Measurements from ENCODE around the gene FHOD3. TPM values are rescaled to one million over a fixed set of nuclear protein-coding genes. Genes with fewer than 3 reads are reported as not detected.

Gene FHOD3
- total RNA-seq, 2 donors from 2014 or later, result 2.8 to 3.1 TPM

- no peaks in the 10 kb centered on the region for H3K4me1 ChIP-seq (ENCODE audit: control insufficient read depth, insufficient read depth, low read length)
- Mint-ChIP-seq H3K4me1 (peaks cover 11% of the 10 kb centered on the region), H3K27me3 (ENCODE audit: insufficient read depth) (no peaks in the 10 kb centered on the region), H3K4me3 (no peak overlapping the region), H3K9me3 (no peaks in the 10 kb centered on the region), H3K36me3 (ENCODE audit: low read depth) (no peaks in the 10 kb centered on the region), H3K27ac (no peak overlapping the region)
- no peak overlapping the region for H3K4me3 ChIP-seq (ENCODE audit: low read length)
- 100% methylated on average over 1 to 2 of the region's 2 CpGs for WGBS, 2 experiments (ENCODE audit: insufficient coverage in 1 of 2, insufficient read length in 1 of 2)
- H3K9me3 ChIP-seq (ENCODE audit: control insufficient read depth, low read length), result no peaks in the 10 kb centered on the region
- TF ChIP-seq, protein P1, sequence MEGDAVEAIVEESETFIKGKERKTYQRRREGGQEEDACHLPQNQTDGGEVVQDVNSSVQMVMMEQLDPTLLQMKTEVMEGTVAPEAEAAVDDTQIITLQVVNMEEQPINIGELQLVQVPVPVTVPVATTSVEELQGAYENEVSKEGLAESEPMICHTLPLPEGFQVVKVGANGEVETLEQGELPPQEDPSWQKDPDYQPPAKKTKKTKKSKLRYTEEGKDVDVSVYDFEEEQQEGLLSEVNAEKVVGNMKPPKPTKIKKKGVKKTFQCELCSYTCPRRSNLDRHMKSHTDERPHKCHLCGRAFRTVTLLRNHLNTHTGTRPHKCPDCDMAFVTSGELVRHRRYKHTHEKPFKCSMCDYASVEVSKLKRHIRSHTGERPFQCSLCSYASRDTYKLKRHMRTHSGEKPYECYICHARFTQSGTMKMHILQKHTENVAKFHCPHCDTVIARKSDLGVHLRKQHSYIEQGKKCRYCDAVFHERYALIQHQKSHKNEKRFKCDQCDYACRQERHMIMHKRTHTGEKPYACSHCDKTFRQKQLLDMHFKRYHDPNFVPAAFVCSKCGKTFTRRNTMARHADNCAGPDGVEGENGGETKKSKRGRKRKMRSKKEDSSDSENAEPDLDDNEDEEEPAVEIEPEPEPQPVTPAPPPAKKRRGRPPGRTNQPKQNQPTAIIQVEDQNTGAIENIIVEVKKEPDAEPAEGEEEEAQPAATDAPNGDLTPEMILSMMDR (conservative IDR thresholded peaks at IDR 0.05), result no peak
- no peak for DNase-seq
- no peaks in the 10 kb centered on the region for H3K27me3 ChIP-seq (ENCODE audit: control insufficient read depth, insufficient read depth, low read length, poor library complexity, severe bottlenecking)
- no peak overlapping the region for H3K9ac ChIP-seq (ENCODE audit: extremely low read depth, low read length, poor library complexity, severe bottlenecking)
- no peak overlapping the region for H3K27ac ChIP-seq (ENCODE audit: low read depth, low read length)
- H3K36me3 ChIP-seq (ENCODE audit: control insufficient read depth, insufficient read depth, low read length), result no peaks in the 10 kb centered on the region
Observed at GRCh38 chr18:36427831-36428230, 130.3 kb downstream of the FHOD3 start.

- H3K27me3 ChIP-seq (ENCODE audit: control insufficient read depth, insufficient read depth, low read length, poor library complexity, severe bottlenecking), result no peaks in the 10 kb centered on the region
- whole genome bisulfite sequencing, 2 experiments (ENCODE audit: insufficient coverage in 1 of 2, insufficient read length in 1 of 2), result 89 to 95% methylated on average over 6 to 8 of the region's 8 CpGs
- no peaks in the 10 kb centered on the region for H3K4me1 ChIP-seq (ENCODE audit: control insufficient read depth, insufficient read depth, low read length)
- Mint-ChIP-seq H3K27me3 (ENCODE audit: insufficient read depth) (no peaks in the 10 kb centered on the region), H3K36me3 (ENCODE audit: low read depth) (no peaks in the 10 kb centered on the region), H3K4me1 (peaks cover 11% of the 10 kb centered on the region), H3K27ac (no peak overlapping the region), H3K4me3 (no peak overlapping the region), H3K9me3 (no peaks in the 10 kb centered on the region)
- no peaks in the 10 kb centered on the region for H3K36me3 ChIP-seq (ENCODE audit: control insufficient read depth, insufficient read depth, low read length)
- no peak overlapping the region for H3K9ac ChIP-seq (ENCODE audit: extremely low read depth, low read length, poor library complexity, severe bottlenecking)
- DNase-seq, result no peak
- no peak overlapping the region for H3K27ac ChIP-seq (ENCODE audit: low read depth, low read length)
- no peak overlapping the region for H3K4me3 ChIP-seq (ENCODE audit: low read length)
- no peaks in the 10 kb centered on the region for H3K9me3 ChIP-seq (ENCODE audit: control insufficient read depth, low read length)
- TF ChIP-seq, protein P1 (conservative IDR thresholded peaks at IDR 0.05), result no peak
Observed at GRCh38 chr18:36428431-36429029, 131.0 kb downstream of the FHOD3 start.

DNA sequence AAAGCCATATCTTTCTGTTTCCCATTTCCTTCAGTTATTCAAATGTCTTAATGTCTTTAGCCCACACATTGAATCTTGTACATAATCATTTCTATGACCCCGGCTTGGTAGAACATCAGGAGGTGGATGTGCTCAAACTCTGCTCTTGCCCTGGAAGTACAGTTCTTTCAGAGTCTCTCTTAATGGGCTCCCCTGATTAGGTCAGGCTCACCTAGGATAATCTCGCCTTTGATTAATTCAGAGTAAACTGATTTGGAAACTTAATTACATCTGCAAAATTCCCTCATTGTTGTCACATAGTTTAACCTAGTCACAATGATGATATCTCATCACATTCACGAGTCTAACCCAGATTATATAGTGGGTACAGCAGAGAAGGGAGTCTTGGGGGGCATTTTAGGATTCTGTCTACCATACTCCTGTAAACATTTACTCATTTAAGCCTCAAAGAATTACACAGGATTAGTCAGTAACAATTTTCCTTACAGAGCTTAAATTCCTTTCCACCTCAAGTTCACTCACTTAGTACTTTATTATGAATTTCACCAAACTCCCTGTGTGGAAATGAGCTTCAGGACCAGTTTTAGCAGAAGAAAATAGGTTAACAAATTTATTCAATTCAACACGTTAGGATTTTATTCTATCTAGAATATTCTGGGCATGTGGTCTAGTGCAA lies 135.5 kb downstream of the FHOD3 start:
- DNase-seq, result no peak
- Mint-ChIP-seq H3K4me1 (peaks cover 11% of the 10 kb centered on the region), H3K9me3 (no peaks in the 10 kb centered on the region), H3K27me3 (ENCODE audit: insufficient read depth) (no peaks in the 10 kb centered on the region), H3K36me3 (ENCODE audit: low read depth) (no peaks in the 10 kb centered on the region), H3K27ac (no peak overlapping the region), H3K4me3 (no peak overlapping the region)
- TF ChIP-seq, protein P1 (conservative IDR thresholded peaks at IDR 0.05), result no peak
- H3K9ac ChIP-seq (ENCODE audit: extremely low read depth, low read length, poor library complexity, severe bottlenecking), result no peak overlapping the region
- H3K27me3 ChIP-seq (ENCODE audit: control insufficient read depth, insufficient read depth, low read length, poor library complexity, severe bottlenecking), result no peaks in the 10 kb centered on the region
- H3K4me3 ChIP-seq (ENCODE audit: low read length), result no peak overlapping the region
- no peaks in the 10 kb centered on the region for H3K9me3 ChIP-seq (ENCODE audit: control insufficient read depth, low read length)
- no peaks in the 10 kb centered on the region for H3K4me1 ChIP-seq (ENCODE audit: control insufficient read depth, insufficient read depth, low read length)
- WGBS, 2 experiments (ENCODE audit: insufficient coverage in 1 of 2, insufficient read length in 1 of 2), result 95 to 100% methylated on average over 1 to 4 of the region's 4 CpGs
- H3K27ac ChIP-seq (ENCODE audit: low read depth, low read length), result no peak overlapping the region
- no peaks in the 10 kb centered on the region for H3K36me3 ChIP-seq (ENCODE audit: control insufficient read depth, insufficient read depth, low read length)
